IMR-90 (cell line): ENCODE results near the gene SLC12A1.

Experiments used
- MAZ ChIP-seq: IDR thresholded peaks from 2 replicates; pipeline ENCODE4 v1.6.1; 2012; ENCODE audit warnings: low read depth, mild to moderate bottlenecking, low read length, improper control_type of control experiment, moderate library complexity, borderline replicate concordance
- POLR2A ChIP-seq: IDR thresholded peaks from 2 replicates; pipeline ENCODE4 v1.6.1; 2012; ENCODE audit warnings: mild to moderate bottlenecking, low read depth, low read length
- TF ChIP-seq, protein P1 (sequence below): conservative IDR thresholded peaks from 2 replicates; pipeline ENCODE4 v1.5.1; 2012; ENCODE audit warnings: mild to moderate bottlenecking, low read depth, low read length, improper control_type of control experiment

- TF ChIP-seq POLR2A (no peak), MAZ (no peak)
- TF ChIP-seq, protein P1, sequence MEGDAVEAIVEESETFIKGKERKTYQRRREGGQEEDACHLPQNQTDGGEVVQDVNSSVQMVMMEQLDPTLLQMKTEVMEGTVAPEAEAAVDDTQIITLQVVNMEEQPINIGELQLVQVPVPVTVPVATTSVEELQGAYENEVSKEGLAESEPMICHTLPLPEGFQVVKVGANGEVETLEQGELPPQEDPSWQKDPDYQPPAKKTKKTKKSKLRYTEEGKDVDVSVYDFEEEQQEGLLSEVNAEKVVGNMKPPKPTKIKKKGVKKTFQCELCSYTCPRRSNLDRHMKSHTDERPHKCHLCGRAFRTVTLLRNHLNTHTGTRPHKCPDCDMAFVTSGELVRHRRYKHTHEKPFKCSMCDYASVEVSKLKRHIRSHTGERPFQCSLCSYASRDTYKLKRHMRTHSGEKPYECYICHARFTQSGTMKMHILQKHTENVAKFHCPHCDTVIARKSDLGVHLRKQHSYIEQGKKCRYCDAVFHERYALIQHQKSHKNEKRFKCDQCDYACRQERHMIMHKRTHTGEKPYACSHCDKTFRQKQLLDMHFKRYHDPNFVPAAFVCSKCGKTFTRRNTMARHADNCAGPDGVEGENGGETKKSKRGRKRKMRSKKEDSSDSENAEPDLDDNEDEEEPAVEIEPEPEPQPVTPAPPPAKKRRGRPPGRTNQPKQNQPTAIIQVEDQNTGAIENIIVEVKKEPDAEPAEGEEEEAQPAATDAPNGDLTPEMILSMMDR: no peak
Observed at GRCh38 chr15:48283396-48284145, 77.5 kb downstream of the SLC12A1 start.
